Tibial nerve (tissue), 3 donors: ENCODE measurements around the gene SFTA2.

Experiments
- POLR2A ChIP-seq, 2 donors: fragments of 450-650 bp; IDR thresholded peaks; one replicate each; pipeline ENCODE4 v1.6.1; 2017; ENCODE audit warnings: antibody characterized with exemption in 2 of 2, mild to moderate bottlenecking in 2 of 2, moderate library complexity in 2 of 2
- TF ChIP-seq, protein P1 (sequence below), 5 experiments: fragments of 200-600 bp in 3 of 5; fragments of 450-650 bp in 2 of 5; sonication (generic) in 3 of 5; IDR thresholded peaks; one replicate each; pipeline ENCODE4 v1.5.1; 2016 to 2019; ENCODE audit warnings: antibody characterized with exemption in 5 of 5, mild to moderate bottlenecking in 3 of 5, moderate library complexity in 2 of 5

DNA sequence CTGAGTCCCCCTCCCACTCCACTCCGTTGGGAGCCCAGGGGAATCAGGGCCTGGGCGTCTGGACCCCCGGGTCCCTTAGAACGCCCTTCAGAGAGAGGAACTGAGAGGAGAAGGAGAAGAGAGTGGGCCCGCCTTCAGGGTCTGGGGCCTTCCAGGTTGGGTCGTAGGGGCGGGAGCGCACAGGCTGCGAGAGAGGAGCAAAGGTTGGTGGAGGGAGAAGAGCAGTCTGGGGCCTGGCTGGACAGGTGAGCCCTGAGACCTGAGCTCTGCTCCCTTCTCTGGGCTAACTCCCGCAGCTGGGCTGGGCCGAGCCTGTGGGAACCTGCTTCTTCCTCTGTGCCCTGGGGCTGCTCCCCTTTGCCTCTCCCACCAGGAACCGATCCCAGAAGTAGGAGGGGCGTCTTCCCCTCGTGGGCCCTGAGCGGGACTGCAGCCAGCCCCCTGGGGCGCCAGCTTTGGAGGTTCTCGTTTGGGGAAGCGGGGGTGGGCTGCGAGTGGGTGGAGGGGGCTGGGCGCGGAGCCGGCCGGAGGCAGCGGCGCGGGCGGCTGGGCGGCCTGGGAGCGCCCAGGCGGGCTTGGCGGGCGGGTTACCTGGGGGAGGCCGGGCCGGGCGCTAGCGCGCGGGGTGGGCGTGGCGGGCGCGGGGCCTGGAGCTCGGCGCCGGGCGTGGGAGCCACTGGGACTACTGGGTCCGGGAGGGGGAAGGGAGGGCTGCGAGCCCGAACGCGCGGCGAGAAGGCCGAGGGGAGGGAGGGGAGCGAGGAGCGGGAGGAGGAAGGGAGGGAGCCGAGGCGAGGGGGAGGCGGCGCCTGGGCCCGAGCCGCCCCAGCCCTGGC lies 48.1 kb downstream of the SFTA2 start, which contains the start of gene DDR1:
- TF ChIP-seq, protein P1, sequence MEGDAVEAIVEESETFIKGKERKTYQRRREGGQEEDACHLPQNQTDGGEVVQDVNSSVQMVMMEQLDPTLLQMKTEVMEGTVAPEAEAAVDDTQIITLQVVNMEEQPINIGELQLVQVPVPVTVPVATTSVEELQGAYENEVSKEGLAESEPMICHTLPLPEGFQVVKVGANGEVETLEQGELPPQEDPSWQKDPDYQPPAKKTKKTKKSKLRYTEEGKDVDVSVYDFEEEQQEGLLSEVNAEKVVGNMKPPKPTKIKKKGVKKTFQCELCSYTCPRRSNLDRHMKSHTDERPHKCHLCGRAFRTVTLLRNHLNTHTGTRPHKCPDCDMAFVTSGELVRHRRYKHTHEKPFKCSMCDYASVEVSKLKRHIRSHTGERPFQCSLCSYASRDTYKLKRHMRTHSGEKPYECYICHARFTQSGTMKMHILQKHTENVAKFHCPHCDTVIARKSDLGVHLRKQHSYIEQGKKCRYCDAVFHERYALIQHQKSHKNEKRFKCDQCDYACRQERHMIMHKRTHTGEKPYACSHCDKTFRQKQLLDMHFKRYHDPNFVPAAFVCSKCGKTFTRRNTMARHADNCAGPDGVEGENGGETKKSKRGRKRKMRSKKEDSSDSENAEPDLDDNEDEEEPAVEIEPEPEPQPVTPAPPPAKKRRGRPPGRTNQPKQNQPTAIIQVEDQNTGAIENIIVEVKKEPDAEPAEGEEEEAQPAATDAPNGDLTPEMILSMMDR (IDR thresholded peaks at IDR 0.05), result no peak
- TF ChIP-seq POLR2A (IDR thresholded peaks at IDR 0.05), result no peak
